Stimulated activated CD8-positive, alpha-beta memory T cell treated with anti-CD3 and anti-CD28 coated beads, Interleukin-4, amount 100 ng/mL, for 1 hour (primary cell): ENCODE data around the gene CYTH3.

Experiments
- DNase-seq, 2 donors: peaks; one replicate each; pipeline ENCODE4 v3.0.0-alpha.2; 2020; ENCODE audit warnings: low read depth in 2 of 2, low spot score in 1 of 2

Gene CYTH3

GRCh38 chr7:6167587-6168476 lies 104.6 kb downstream of the CYTH3 start:
- no peak for DNase-seq

- no peak for DNase-seq
These were observed 105.3 kb downstream of the CYTH3 start for GRCh38 chr7:6167004-6167551.

- no peak for DNase-seq
These were observed 106.0 kb downstream of the CYTH3 start for GRCh38 chr7:6166443-6166891.

DNA sequence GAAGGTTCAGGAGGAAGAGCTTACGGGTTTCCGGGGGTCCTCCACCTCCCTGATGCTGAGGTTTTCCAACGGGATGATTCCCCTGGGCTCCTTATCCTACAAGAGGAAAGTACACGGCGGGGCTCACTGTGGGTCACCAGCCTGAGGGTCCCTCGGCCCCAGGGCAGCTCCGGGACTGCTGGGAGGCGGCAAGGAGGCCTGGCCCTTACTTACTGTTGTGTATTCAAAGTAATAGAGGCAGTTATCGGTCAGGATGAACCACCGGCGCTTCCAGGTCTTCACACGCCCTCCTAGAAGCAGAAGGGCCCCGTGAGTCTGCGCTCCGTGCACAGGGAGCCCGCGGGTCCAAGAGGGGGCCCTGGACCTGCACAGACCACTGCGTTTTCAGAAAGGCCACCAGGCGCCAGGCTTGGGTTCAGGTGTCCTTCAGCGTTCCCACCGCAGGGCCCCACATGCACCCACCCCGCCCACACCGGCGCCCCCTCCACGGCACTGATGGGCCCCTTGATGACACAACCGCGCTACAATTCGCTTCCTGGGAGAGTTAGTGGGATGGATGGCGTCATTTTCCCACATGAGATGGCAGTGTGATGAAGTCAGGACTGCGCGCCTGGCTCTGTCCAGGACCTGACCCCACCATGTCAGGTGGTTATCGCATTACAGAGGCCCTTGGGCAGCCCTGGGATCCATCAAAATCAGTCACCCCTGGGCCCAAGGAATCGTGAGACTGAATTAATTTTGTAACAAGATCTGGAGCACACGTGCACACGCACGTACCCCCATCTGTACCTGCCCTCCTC lies 106.7 kb downstream of the CYTH3 start:
- no peak for DNase-seq

DNA sequence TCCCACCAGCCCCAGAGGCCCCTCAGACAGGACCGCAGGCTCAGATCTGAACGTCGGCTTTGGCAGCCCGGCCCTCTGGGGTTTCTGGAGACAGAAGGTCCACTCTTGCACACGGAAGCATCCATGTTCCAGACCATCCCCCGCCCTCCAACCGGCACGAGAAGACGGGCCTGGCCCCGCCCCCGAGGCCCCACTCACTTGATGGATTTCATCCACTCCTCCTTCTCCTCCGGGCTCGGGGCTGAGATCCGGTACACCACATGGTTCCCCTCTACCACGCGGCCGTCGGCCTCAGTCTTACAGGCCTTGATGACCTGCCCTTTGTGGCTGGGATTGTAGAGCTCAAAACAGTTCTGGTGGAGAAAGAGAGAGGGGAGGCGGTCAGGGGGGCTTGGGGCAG lies 107.3 kb downstream of the CYTH3 start:
- DNase-seq = no peak

DNA sequence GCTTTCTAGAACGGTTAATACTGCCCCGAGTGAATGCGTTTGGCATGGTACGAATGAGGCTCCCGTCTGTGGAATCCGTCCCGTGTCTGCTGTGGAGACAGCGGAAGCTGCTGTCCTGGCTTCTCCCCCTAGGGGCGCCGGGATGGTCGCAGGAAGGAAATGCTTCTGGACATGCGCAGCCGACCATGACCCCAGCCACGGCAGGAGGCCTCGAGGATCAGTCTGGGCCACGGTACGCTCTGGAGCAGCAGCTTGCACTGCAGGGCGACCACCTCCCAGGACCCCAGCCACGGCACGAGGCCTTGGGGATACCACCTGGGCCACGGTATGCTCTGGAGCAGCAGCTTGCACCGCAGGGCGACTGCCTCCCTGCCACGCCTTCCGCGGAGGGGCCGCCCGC lies 107.9 kb downstream of the CYTH3 start:
- no peak for DNase-seq

DNA sequence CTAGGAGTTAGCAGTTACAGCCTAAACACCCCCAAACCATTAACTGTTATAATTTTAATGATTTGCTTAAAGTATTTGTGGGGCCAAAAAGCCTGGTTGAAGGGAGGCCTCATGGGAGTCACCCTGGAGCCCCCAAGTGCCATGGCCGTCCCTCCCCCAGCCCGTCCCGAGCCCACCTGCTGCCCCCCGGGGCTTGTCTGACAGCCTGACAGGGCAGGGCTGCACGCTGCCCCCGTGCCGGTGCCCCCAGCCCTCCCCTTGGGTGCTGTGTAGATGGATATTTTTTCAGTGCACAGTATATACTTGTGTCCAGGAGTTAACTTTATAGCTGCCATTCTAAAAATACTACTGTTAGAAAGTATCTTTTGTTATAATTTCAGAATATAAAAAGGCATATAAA lies 108.4 kb downstream of the CYTH3 start:
- no peak for DNase-seq

DNA sequence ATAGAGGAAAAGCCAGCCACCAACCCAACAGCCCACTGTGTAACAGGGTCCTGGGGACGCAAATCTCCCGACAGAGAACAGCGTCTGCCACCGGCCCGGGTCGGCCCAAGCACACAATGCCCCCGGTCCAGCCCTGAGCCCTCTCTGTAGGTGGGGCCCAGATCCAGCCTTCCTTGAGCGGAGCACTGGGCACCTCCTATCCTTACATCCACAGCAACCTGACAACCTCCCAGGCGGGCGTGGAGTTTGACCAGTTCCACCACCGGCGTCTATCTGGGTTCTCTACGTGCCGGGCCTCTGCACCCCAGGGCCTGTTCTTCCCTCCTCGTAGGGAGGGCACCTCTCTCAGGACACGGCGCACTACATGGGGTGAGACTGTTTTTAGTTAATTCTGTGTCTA lies 109.0 kb downstream of the CYTH3 start:
- no peak for DNase-seq

- DNase-seq = no peak
These were observed 109.6 kb downstream of the CYTH3 start for GRCh38 chr7:6162650-6163366.

DNA sequence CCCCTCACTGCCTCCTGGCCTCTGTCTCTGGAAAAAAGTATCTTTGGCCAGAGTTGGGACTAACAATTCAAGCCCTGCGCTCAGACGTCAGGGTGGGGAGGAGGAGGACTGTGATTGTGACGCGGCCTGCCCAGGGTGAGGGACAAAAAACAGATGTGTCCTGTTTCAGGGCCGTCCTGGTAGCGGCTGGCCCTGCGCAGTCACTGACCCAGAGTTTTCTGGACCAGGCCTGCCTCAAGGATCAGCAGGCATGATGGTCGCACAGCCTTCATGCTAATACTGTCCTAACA lies 110.1 kb downstream of the CYTH3 start:
- no peak for DNase-seq

- no peak for DNase-seq
These were observed 110.7 kb downstream of the CYTH3 start for GRCh38 chr7:6161463-6162330.

DNA sequence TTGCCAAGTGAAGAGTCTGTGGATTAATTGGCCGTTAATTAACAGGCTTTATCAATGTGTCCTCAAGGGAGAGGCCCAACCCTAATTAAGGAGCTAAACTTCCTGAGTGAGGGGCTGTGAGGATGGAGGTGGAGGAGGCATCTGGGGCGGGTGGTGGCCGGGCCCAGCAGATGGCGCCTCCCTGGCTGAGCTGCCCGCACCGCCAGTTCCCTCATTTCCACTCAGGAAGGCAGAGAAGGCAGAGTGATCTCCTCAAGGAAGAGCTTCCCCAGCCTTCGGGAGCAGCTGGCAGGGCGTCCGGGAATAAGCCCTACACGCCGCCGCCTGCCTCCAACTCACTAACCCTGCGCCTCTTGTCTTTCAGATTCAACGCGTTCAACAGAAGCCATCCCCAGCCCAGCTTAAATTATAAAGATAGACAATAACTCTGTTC lies 112.2 kb downstream of the CYTH3 start:
- DNase-seq = no peak

GRCh38 chr7:6159524-6160031 lies 112.8 kb downstream of the CYTH3 start:
- no peak for DNase-seq

GRCh38 chr7:6159097-6159483 lies 113.3 kb downstream of the CYTH3 start:
- DNase-seq = no peak

- DNase-seq = no peak
These were observed 113.9 kb downstream of the CYTH3 start for GRCh38 chr7:6158424-6159096.

DNA sequence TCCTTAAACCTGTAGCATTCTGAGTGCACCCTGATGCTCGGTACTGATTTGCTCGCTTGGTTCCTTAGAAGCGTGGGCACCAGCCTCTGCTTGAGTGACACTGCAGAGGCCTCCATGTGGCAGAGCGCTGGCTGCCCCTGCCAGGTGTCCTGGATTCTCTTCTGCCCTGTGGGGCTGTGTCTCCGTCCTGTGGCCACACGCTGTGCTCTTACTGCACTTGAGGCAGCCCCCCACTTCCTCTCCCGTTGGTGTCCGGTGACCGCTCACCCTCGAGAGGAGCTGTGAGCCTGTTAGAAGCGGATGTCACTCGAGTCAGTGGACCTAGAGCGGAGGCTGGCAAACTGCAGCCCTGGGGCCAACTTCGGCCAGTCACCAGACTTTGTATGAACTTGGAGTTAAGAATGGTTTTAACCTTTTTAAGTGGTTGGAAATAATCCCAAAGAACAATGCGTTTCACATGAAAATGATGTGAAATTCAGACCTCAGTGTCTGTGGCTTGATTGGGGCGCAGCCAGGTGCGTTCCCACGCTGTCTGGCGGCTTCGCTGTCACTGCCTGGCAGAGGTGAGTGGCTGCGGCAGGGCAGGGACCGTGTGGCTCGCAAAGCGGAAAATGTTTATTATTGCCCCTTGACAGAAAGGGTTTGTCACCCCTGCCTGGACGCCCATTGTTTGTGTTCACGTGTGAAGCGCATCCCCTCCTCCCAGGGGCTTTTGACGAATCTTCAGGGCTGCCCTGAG lies 114.6 kb downstream of the CYTH3 start:
- no peak for DNase-seq

DNA sequence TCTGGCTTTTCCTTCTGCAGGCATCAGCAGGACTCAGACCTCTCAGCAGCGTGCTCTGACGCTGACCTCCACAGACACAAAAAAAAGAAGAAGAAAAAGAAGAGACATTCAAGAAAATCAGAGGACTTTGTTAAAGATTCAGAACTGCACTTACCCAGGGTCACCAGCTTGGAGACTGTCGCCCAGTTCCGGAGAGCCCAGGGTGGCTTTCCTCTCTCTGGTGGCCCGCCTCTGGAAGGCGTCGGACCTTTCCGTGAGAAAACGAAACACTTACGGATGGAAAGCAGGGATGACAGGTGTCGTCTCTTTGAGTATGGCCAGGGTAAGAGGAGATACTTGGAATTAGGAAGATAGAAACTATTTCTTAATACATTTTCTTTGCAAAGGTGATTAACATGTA lies 115.7 kb downstream of the CYTH3 start:
- no peak for DNase-seq

- no peak for DNase-seq
These were observed 116.8 kb downstream of the CYTH3 start for GRCh38 chr7:6155596-6155995.
